Epithelial cell of proximal tubule (primary cell): ENCODE measurements around the gene MYBBP1A. TPM values are rescaled to one million over a fixed set of nuclear protein-coding genes. Genes with fewer than 3 reads are reported as not detected.
"Not testable (repeated sequence)": the region's sequence is repeated elsewhere in the genome, so short reads cannot be mapped to it uniquely, and the experiment has no call there.

ENCODE experiments used
- DNase-seq: peaks from one replicate; pipeline ENCODE4 v3.0.0-alpha.2; 2011; ENCODE audit warnings: low read depth
- H3K4me3 ChIP-seq: 2 replicates; pipeline ENCODE4 v1.5.1; 2011; ENCODE audit warnings: low read depth, mild to moderate bottlenecking, low read length
- CTCF ChIP-seq: conservative IDR thresholded peaks from 2 replicates; pipeline ENCODE4 v1.5.1; 2012; ENCODE audit warnings: low read depth, mild to moderate bottlenecking, low read length
- total RNA-seq: library from RNA; depleted of rRNA; stranded (reverse); fragments of >200 nt; gene quantifications from 2 replicates; pipeline ENCODE4 v1.2.3, GENCODE V29; 2015

The MYBBP1A gene
- 70.9 and 140 TPM in 2 replicates for total RNA-seq

GRCh38 chr17:4554997-4555799 is at the start of gene MYBBP1A:
MYBBP1A (minus strand) TSS chr17:4555384; CDS start chr17:4555324, 60 bp downstream.
- H3K4me3 ChIP-seq: peak within 1 kb of the TSS; percentile 99
- no peak for TF ChIP-seq CTCF
- DNase-seq: peak; percentile 52

- not testable (repeated sequence) for DNase-seq, H3K4me3 ChIP-seq
These were observed 49.6 kb upstream of the MYBBP1A start for GRCh38 chr17:4604736-4605135.

- no peak for DNase-seq
- H3K4me3 ChIP-seq: no peak overlapping the region
- no peak for TF ChIP-seq CTCF
These were observed 49.0 kb upstream of the MYBBP1A start for GRCh38 chr17:4604111-4604644.

GRCh38 chr17:4602041-4602440 is 46.9 kb upstream of the MYBBP1A start:
- no peak for TF ChIP-seq CTCF
- no peak overlapping the region for H3K4me3 ChIP-seq
- DNase-seq: no peak

- TF ChIP-seq CTCF: no peak
- no peak for DNase-seq
- H3K4me3 ChIP-seq: no peak overlapping the region
These were observed 46.1 kb upstream of the MYBBP1A start for GRCh38 chr17:4601326-4601725.

GRCh38 chr17:4600563-4600962 is 45.4 kb upstream of the MYBBP1A start:
- DNase-seq: no peak
- no peak for TF ChIP-seq CTCF
- H3K4me3 ChIP-seq: no peak overlapping the region

- H3K4me3 ChIP-seq: no peak overlapping the region
- no peak for TF ChIP-seq CTCF
- DNase-seq: no peak
These were observed 44.5 kb upstream of the MYBBP1A start for GRCh38 chr17:4599505-4600281.
